Liver (tissue), 9 donors: ENCODE data around the gene TARS1. TPM values are rescaled to one million over a fixed set of nuclear protein-coding genes. Genes with fewer than 3 reads are reported as not detected.

Experiments used
- DNase-seq: peaks from one replicate; pipeline ENCODE4 v3.0.0-alpha.2; 2017; ENCODE audit warnings: low spot score
- H3K27ac ChIP-seq, 2 donors: one replicate each; pipeline ENCODE4 v1.7.0; 2013; ENCODE audit warnings: inconsistent platforms in 2 of 2, low read length in 2 of 2, control low read depth in 1 of 2, low read depth in 1 of 2, mild to moderate bottlenecking in 1 of 2
- H3K27me3 ChIP-seq, 4 donors: one replicate each; pipeline versions ENCODE4 v1.6.1 to v1.7.0; 2013; ENCODE audit warnings: low read length in 3 of 4, inconsistent platforms in 1 of 4, mild to moderate bottlenecking in 1 of 4, moderate library complexity in 1 of 4; ENCODE audit not compliant: control insufficient read depth in 4 of 4, insufficient read depth in 4 of 4
- H3K36me3 ChIP-seq, 4 donors: one replicate each; pipeline versions ENCODE4 v1.6.1 to v1.7.0; 2013; ENCODE audit warnings: low read length in 3 of 4, mild to moderate bottlenecking in 3 of 4, low read depth in 1 of 4, moderate library complexity in 1 of 4; ENCODE audit not compliant: control insufficient read depth in 4 of 4, insufficient read depth in 3 of 4
- H3K4me1 ChIP-seq, 4 donors: one replicate each; pipeline versions ENCODE4 v1.6.1 to v1.7.0; 2013; ENCODE audit warnings: low read length in 3 of 4, mild to moderate bottlenecking in 3 of 4, moderate library complexity in 1 of 4; ENCODE audit not compliant: control insufficient read depth in 4 of 4, insufficient read depth in 4 of 4
- H3K4me3 ChIP-seq, 3 donors: one replicate each; pipeline versions ENCODE4 v1.6.1 to v1.7.0; 2013; ENCODE audit warnings: low read length in 3 of 3, control low read depth in 1 of 3, low read depth in 1 of 3, mild to moderate bottlenecking in 1 of 3
- H3K9ac ChIP-seq, 2 donors: one replicate each; pipeline ENCODE4 v1.7.0; 2013; ENCODE audit warnings: low read length in 2 of 2, mild to moderate bottlenecking in 2 of 2, moderate library complexity in 2 of 2, control low read depth in 1 of 2, low read depth in 1 of 2
- H3K9me3 ChIP-seq, 4 donors: one replicate each; pipeline versions ENCODE4 v1.6.1 to v1.7.0; 2013; ENCODE audit warnings: low read length in 3 of 4; ENCODE audit not compliant: control insufficient read depth in 4 of 4
- ATF3 ChIP-seq: IDR thresholded peaks from 2 replicates; pipeline ENCODE4 v1.6.1; 2016; ENCODE audit warnings: antibody characterized with exemption
- CTCF ChIP-seq: fragments of 150-350 bp; IDR thresholded peaks from 2 replicates; pipeline ENCODE4 v1.5.1; 2017; ENCODE audit warnings: improper control_type of control experiment, low read depth, low read length; ENCODE audit not compliant: missing input control
- EGR1 ChIP-seq, 2 donors: IDR thresholded peaks; 2 replicates each; pipeline ENCODE4 v1.6.1; 2016 to 2018; ENCODE audit warnings: antibody characterized with exemption in 2 of 2, low read depth in 2 of 2
- FOXA1 ChIP-seq: IDR thresholded peaks from 2 replicates; pipeline ENCODE4 v1.6.1; 2016; ENCODE audit warnings: antibody characterized with exemption
- FOXA2 ChIP-seq: IDR thresholded peaks from 2 replicates; pipeline ENCODE4 v1.6.1; 2016; ENCODE audit warnings: antibody characterized with exemption
- GABPA ChIP-seq, 2 donors: IDR thresholded peaks in 1 of 2; conservative IDR thresholded peaks in 1 of 2; 2 replicates each; pipeline ENCODE4 v1.6.1; 2016; ENCODE audit warnings: antibody characterized with exemption in 2 of 2, mild to moderate bottlenecking in 1 of 2, moderate library complexity in 1 of 2
- HNF4A ChIP-seq, 2 donors: conservative IDR thresholded peaks; 2 replicates each; pipeline ENCODE4 v1.6.1; 2016; ENCODE audit warnings: antibody characterized with exemption in 2 of 2, mild to moderate bottlenecking in 2 of 2
- HNF4G ChIP-seq: IDR thresholded peaks from 2 replicates; pipeline ENCODE4 v1.6.1; 2016; ENCODE audit warnings: antibody characterized with exemption
- JUND ChIP-seq, 2 donors: IDR thresholded peaks; 2 replicates each; pipeline ENCODE4 v1.6.1; 2016; ENCODE audit warnings: antibody characterized with exemption in 2 of 2
- MAX ChIP-seq: IDR thresholded peaks from 2 replicates; pipeline ENCODE4 v1.6.1; 2016; ENCODE audit warnings: antibody characterized with exemption
- NR2F2 ChIP-seq: IDR thresholded peaks from 2 replicates; pipeline ENCODE4 v1.6.1; 2016; ENCODE audit warnings: antibody characterized with exemption
- RAD21 ChIP-seq, 2 donors: IDR thresholded peaks; 2 replicates each; pipeline ENCODE4 v1.6.1; 2016; ENCODE audit warnings: antibody characterized with exemption in 2 of 2, mild to moderate bottlenecking in 2 of 2
- REST ChIP-seq: IDR thresholded peaks from 2 replicates; pipeline ENCODE4 v1.6.1; 2016; ENCODE audit warnings: antibody characterized with exemption, mild to moderate bottlenecking
- RXRA ChIP-seq, 2 donors: IDR thresholded peaks; 2 replicates each; pipeline ENCODE4 v1.6.1; 2017 to 2018; ENCODE audit warnings: antibody characterized with exemption in 2 of 2, mild to moderate bottlenecking in 1 of 2
- SP1 ChIP-seq: IDR thresholded peaks from 2 replicates; pipeline ENCODE4 v1.6.1; 2018; ENCODE audit warnings: antibody characterized with exemption, mild to moderate bottlenecking
- TAF1 ChIP-seq: conservative IDR thresholded peaks from 2 replicates; pipeline ENCODE4 v1.6.1; 2016; ENCODE audit warnings: antibody characterized with exemption, mild to moderate bottlenecking
- ZBTB33 ChIP-seq: IDR thresholded peaks from 2 replicates; pipeline ENCODE4 v1.6.1; 2016; ENCODE audit warnings: antibody characterized with exemption
- WGBS: extraction: QIAGEN DNeasy Blood & Tissue Kit; methylation state at CpG from one replicate; pipeline ENCODE4 v1.1.7; 2013; 5-methylcytosine and 5-hydroxymethylcytosine counted together
- polyA plus RNA-seq, 2 donors: library from polyadenylated mRNA; stranded (reverse) in 1 of 2; unstranded in 1 of 2; fragments of 200-250 nt in 1 of 2; fragments of >200 nt in 1 of 2; fragmentation: Nextera tagmentation in 1 of 2; extraction: Ambion mirVana in 1 of 2; gene quantifications; one replicate each; pipeline versions ENCODE4 v1.2.1 to v1.2.3, GENCODE V29; 2013 to 2015
- total RNA-seq, 2 donors: library from RNA; depleted of rRNA; stranded (reverse); fragments of >200 nt; gene quantifications; one replicate each; pipeline ENCODE4 v1.2.3, GENCODE V29; 2014
- donor health status: healthy.
- donor health status: healthy.
- donor health status: healthy.
- donor health status: healthy.
- donor health status: healthy.

The TARS1 gene
- total and polyA plus RNA-seq, 4 donors = 69.1 to 101 (median 93.2) TPM

GRCh38 chr5:33415811-33416354 lies 24.9 kb upstream of the TARS1 start (continued):
- TF ChIP-seq REST (no peak), ATF3 (no peak)

GRCh38 chr5:33417632-33418031 lies 23.1 kb upstream of the TARS1 start:
- Histone ChIP-seq H3K9ac (no peak overlapping the region), H3K9me3 (no peaks in the 10 kb centered on the region), H3K4me3 (no peak overlapping the region), H3K4me1 (peaks cover 0 to 4% (median 0%) of the 10 kb centered on the region in 4 donors), H3K36me3 (no peaks in the 10 kb centered on the region), H3K27ac (no peak overlapping the region), H3K27me3 (no peaks in the 10 kb centered on the region)
- no peak for DNase-seq
- TF ChIP-seq EGR1 (IDR thresholded peaks at IDR 0.05; ENCODE audit: low read depth in 2 of 2) = no peak
- no peak for TF ChIP-seq NR2F2
- TF ChIP-seq GABPA (IDR thresholded peaks at IDR 0.05 in 1 of 2, conservative IDR thresholded peaks at IDR 0.05 in 1 of 2) = no peak
- no peak for TF ChIP-seq SP1
- TF ChIP-seq HNF4G = no peak
- no peak for TF ChIP-seq FOXA2

- Histone ChIP-seq H3K36me3 (no peaks in the 10 kb centered on the region), H3K27ac (no peak overlapping the region), H3K27me3 (no peaks in the 10 kb centered on the region), H3K4me1 (peaks cover 0 to 1% (median 0%) of the 10 kb centered on the region in 4 donors), H3K9me3 (no peaks in the 10 kb centered on the region), H3K4me3 (no peak overlapping the region), H3K9ac (no peak overlapping the region)
- DNase-seq = no peak
- no peak for TF ChIP-seq TAF1
- TF ChIP-seq GABPA (IDR thresholded peaks at IDR 0.05 in 1 of 2, conservative IDR thresholded peaks at IDR 0.05 in 1 of 2) = no peak
- TF ChIP-seq JUND (IDR thresholded peaks at IDR 0.05) = no peak
- TF ChIP-seq CTCF = no peak
- TF ChIP-seq HNF4G = no peak
- no peak for TF ChIP-seq FOXA1
- TF ChIP-seq RAD21 (IDR thresholded peaks at IDR 0.05) = no peak
- no peak for TF ChIP-seq EGR1 (IDR thresholded peaks at IDR 0.05; ENCODE audit: low read depth in 2 of 2)
- no peak for TF ChIP-seq ATF3
- TF ChIP-seq NR2F2 = no peak
- TF ChIP-seq MAX = no peak
- TF ChIP-seq REST = no peak
- TF ChIP-seq FOXA2 = no peak
- no peak for TF ChIP-seq HNF4A (conservative IDR thresholded peaks at IDR 0.05)
- TF ChIP-seq RXRA (IDR thresholded peaks at IDR 0.05) = no peak
- TF ChIP-seq ZBTB33 = no peak
- WGBS = 74% methylated on average over 5 of the region's 5 CpGs
These were observed 19.8 kb upstream of the TARS1 start for GRCh38 chr5:33420946-33421345.
